Measurements from ENCODE around the gene GRB10. TPM values are rescaled to one million over a fixed set of nuclear protein-coding genes. Genes with fewer than 3 reads are reported as not detected.

GRB10 gene
- total RNA-seq, 4 donors from 2014 or later = 54.0 to 69.1 (median 61.6) TPM

GRCh38 chr7:50785346-50785745 lies 2.6 kb upstream of the GRB10 start:
- H3K4me3 ChIP-seq = no peak overlapping the region
- H3K27me3 ChIP-seq = no peaks in the 10 kb centered on the region
- no peak for DNase-seq (ENCODE audit: extremely low spot score)
- WGBS = 98% methylated on average over 5 of the region's 6 CpGs
- H3K4me1 ChIP-seq = peaks cover 36 to 71% (median 68%) of the 10 kb centered on the region in 4 donors
- intact Hi-C loops (cut with DNase I) = loop anchor here (10.0 kb wide), 1 partner anchor 359 kb away; no protein-coding TSS in a partner anchor
- no peak overlapping the region for H3K27ac ChIP-seq (replicated peaks in 1 of 4)
- TF ChIP-seq EP300 (IDR thresholded peaks at IDR 0.05) (no peak), POLR2A (IDR thresholded peaks at IDR 0.05; ENCODE audit: low read depth) (no peak), POLR2AphosphoS5 (IDR thresholded peaks at IDR 0.05) (no peak), CTCF (IDR thresholded peaks at IDR 0.05) (no peak)
- H3K9me3 ChIP-seq = peaks cover 0 to 7% (median 0%) of the 10 kb centered on the region in 4 donors
- H3K36me3 ChIP-seq = no peaks in the 10 kb centered on the region

- 84% methylated on average over 12 of the region's 12 CpGs for WGBS
- Histone ChIP-seq H3K4me1 (peaks cover 30 to 69% (median 66%) of the 10 kb centered on the region in 4 donors), H3K4me3 (no peak overlapping the region), H3K27me3 (no peaks in the 10 kb centered on the region), H3K9me3 (peaks cover 0 to 7% (median 0%) of the 10 kb centered on the region in 4 donors), H3K36me3 (no peaks in the 10 kb centered on the region), H3K27ac (replicated peaks in 1 of 4) (no peak overlapping the region)
- intact Hi-C loops (cut with DNase I) = loop anchor here (10.0 kb wide), 1 partner anchor 361 kb away; no protein-coding TSS in a partner anchor
- no peak for DNase-seq (ENCODE audit: extremely low spot score)
- TF ChIP-seq EP300 (IDR thresholded peaks at IDR 0.05) (no peak), CTCF (IDR thresholded peaks at IDR 0.05) (no peak), POLR2AphosphoS5 (IDR thresholded peaks at IDR 0.05) (no peak), POLR2A (IDR thresholded peaks at IDR 0.05; ENCODE audit: low read depth) (no peak)
Measured at GRCh38 chr7:50783801-50784507, 1.3 kb upstream of the GRB10 start.

GRCh38 chr7:50783303-50783702 lies 607 bp upstream of the GRB10 start:
- H3K36me3 ChIP-seq = peaks cover 0 to 1% (median 0%) of the 10 kb centered on the region in 4 donors
- 71% methylated on average over 7 of the region's 7 CpGs for WGBS
- no peak for TF ChIP-seq EP300 (IDR thresholded peaks at IDR 0.05)
- TF ChIP-seq POLR2A (IDR thresholded peaks at IDR 0.05; ENCODE audit: low read depth) = no peak
- no peak for TF ChIP-seq POLR2AphosphoS5 (IDR thresholded peaks at IDR 0.05)
- TF ChIP-seq CTCF (IDR thresholded peaks at IDR 0.05) = no peak
- H3K4me3 ChIP-seq = peak overlapping the region; percentile 62 to 69 (median 63)
- no peak for DNase-seq (ENCODE audit: extremely low spot score)
- intact Hi-C loops (cut with DNase I) = loop anchor here (10.0 kb wide), 1 partner anchor 361 kb away; no protein-coding TSS in a partner anchor
- peak overlapping the region in 1 of 4 donors; percentile 67 for H3K27ac ChIP-seq (replicated peaks in 1 of 4)
- H3K27me3 ChIP-seq = no peaks in the 10 kb centered on the region
- H3K9me3 ChIP-seq = peaks cover 0 to 4% (median 0%) of the 10 kb centered on the region in 4 donors
- H3K4me1 ChIP-seq = peaks cover 30 to 72% (median 64%) of the 10 kb centered on the region in 4 donors

GRCh38 chr7:50781381-50782293 lies 1.1 kb downstream of the GRB10 start:
- intact Hi-C loops (cut with DNase I) = loop anchor here (10.0 kb wide), 1 partner anchor 363 kb away; no protein-coding TSS in a partner anchor
- 65% methylated on average over 40 of the region's 49 CpGs for WGBS

More at GRCh38 chr7:50781381-50782293, 1.1 kb downstream of the GRB10 start:
- H3K36me3 ChIP-seq = peaks cover 0 to 5% (median 0%) of the 10 kb centered on the region in 4 donors
- peak overlapping the region in 3 of 4 donors; percentile 39 to 73 (median 67) for H3K27ac ChIP-seq (replicated peaks in 1 of 4)
- H3K4me1 ChIP-seq = peaks cover 30 to 64% (median 62%) of the 10 kb centered on the region in 4 donors
- no peaks in the 10 kb centered on the region for H3K27me3 ChIP-seq
- no peak for DNase-seq (ENCODE audit: extremely low spot score)
- TF ChIP-seq POLR2AphosphoS5 (IDR thresholded peaks at IDR 0.05) (no peak), POLR2A (IDR thresholded peaks at IDR 0.05; ENCODE audit: low read depth) (no peak), CTCF (IDR thresholded peaks at IDR 0.05) (no peak), EP300 (IDR thresholded peaks at IDR 0.05) (no peak)
- H3K9me3 ChIP-seq = no peaks in the 10 kb centered on the region
- H3K4me3 ChIP-seq = peak overlapping the region; percentile 62 to 69 (median 63)
